ENCODE data around the gene WNT6. TPM values are rescaled to one million over a fixed set of nuclear protein-coding genes. Genes with fewer than 3 reads are reported as not detected.
A peak's percentile ranks its signal among the peaks of the same experiment; 100 is the strongest.

The WNT6 gene
- total and polyA plus RNA-seq, 8 donors: 0.07 TPM; not detected in 7

GRCh38 chr2:218860950-218861381 is 1.4 kb downstream of the WNT6 start:
- H3K4me3 ChIP-seq: no peak overlapping the region
- no peaks in the 10 kb centered on the region for H3K36me3 ChIP-seq
- H3K9me3 ChIP-seq: no peaks in the 10 kb centered on the region
- H3K27me3 ChIP-seq: peaks cover 53 to 98% of the 10 kb centered on the region in 2 donors
- no peak overlapping the region for H3K27ac ChIP-seq
- intact Hi-C loops (cut with DNase I): no loop called here
- TF ChIP-seq CTCF (IDR thresholded peaks at IDR 0.05): no peak
- peaks cover 9 to 20% of the 10 kb centered on the region in 2 donors for H3K4me1 ChIP-seq
- ATAC-seq (peak; percentile 44), DNase-seq (peak in 3 of 4 donors; percentile 8 to 82 (median 54))

DNA sequence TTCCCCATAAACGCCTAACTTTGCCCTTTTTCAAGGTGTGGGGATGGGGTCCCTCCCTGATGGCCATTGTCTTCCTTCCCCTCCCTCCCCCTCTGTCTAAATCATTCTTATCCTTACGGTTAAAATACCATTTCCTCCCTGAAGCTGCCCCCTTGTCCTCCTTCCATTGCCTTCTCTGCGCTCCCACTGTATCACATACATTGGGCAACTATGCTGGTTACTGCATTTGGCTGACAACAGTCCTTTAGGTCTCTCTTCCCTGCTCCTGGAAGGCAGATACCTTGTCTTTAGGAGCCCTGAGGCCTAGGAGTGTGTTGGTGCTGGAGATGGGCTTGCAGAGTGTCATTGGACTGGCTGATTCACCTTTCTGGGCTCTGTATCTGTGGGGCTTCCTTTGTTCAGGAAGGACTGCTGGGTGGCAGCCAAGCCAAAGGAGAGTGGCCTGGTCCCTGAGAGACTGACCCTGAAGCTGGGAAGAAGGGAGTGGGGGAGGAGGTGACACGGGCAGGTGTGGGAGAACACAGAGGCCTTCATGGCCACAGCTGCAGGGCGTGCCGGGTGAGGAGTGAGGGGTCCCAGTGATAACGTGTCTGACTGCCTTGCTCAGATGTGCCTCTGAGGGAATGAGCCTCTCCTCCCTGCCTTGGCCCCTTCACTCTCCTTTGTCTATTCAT is 2.2 kb downstream of the WNT6 start:
- no peaks in the 10 kb centered on the region for H3K9me3 ChIP-seq
- peaks cover 53 to 99% of the 10 kb centered on the region in 2 donors for H3K27me3 ChIP-seq
- ATAC-seq: no peak
- H3K4me3 ChIP-seq: no peak overlapping the region
- H3K4me1 ChIP-seq: peaks cover 9 to 20% of the 10 kb centered on the region in 2 donors
- intact Hi-C loops (cut with DNase I): no loop called here
- no peak overlapping the region for H3K27ac ChIP-seq
- no peak for TF ChIP-seq CTCF (IDR thresholded peaks at IDR 0.05)
- no peaks in the 10 kb centered on the region for H3K36me3 ChIP-seq
- peak in 1 of 4 donors; percentile 13 for DNase-seq

GRCh38 chr2:218863021-218863520 is 3.5 kb downstream of the WNT6 start:
- intact Hi-C loops (cut with DNase I): no loop called here
- H3K36me3 ChIP-seq: no peaks in the 10 kb centered on the region
- no peak for TF ChIP-seq CTCF (IDR thresholded peaks at IDR 0.05)
- DNase-seq (no peak), ATAC-seq (no peak)
- H3K9me3 ChIP-seq: no peaks in the 10 kb centered on the region
- H3K4me1 ChIP-seq: peaks cover 9 to 20% of the 10 kb centered on the region in 2 donors
- H3K27me3 ChIP-seq: peaks cover 48 to 98% of the 10 kb centered on the region in 2 donors
- no peak overlapping the region for H3K4me3 ChIP-seq
- H3K27ac ChIP-seq: no peak overlapping the region

DNA sequence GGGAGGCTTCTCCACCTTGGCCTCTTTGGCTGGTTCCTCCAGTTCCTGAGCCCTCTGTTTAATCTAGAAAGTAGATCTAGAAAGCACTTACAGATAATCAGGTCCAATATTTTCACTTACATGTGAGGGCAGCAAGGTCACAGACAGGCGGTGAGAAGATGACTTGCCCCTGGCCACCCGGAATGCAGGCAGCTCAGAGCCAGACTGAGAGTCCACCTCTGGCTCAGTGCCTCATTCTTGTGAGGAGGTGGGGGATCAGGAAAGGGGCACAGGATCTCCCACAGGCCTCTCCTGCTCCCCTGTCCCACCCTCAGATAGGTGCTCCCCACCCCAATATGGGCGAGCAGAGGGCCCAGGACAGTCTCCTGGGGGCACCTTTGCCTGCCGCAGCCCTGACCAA is 5.8 kb downstream of the WNT6 start:
- DNase-seq (no peak), ATAC-seq (no peak)
- no peak overlapping the region for H3K27ac ChIP-seq
- no peak for TF ChIP-seq CTCF (IDR thresholded peaks at IDR 0.05)
- H3K4me1 ChIP-seq: peaks cover 4 to 5% of the 10 kb centered on the region in 2 donors
- intact Hi-C loops (cut with DNase I): no loop called here
- H3K4me3 ChIP-seq: no peak overlapping the region
- H3K27me3 ChIP-seq: peaks cover 31 to 98% of the 10 kb centered on the region in 2 donors
- no peaks in the 10 kb centered on the region for H3K36me3 ChIP-seq
- no peaks in the 10 kb centered on the region for H3K9me3 ChIP-seq

GRCh38 chr2:218865999-218866398 is 6.4 kb downstream of the WNT6 start:
- intact Hi-C loops (cut with DNase I): no loop called here
- TF ChIP-seq CTCF (IDR thresholded peaks at IDR 0.05): no peak
- H3K27me3 ChIP-seq: peaks cover 31 to 98% of the 10 kb centered on the region in 2 donors

More at GRCh38 chr2:218865999-218866398, 6.4 kb downstream of the WNT6 start:
- Histone ChIP-seq H3K36me3 (no peaks in the 10 kb centered on the region), H3K4me1 (peaks cover 0 to 7% of the 10 kb centered on the region in 2 donors), H3K9me3 (no peaks in the 10 kb centered on the region), H3K27ac (no peak overlapping the region), H3K4me3 (no peak overlapping the region)
- ATAC-seq: no peak
- DNase-seq: no peak
